GM12873 (cell line): Measurements from ENCODE around the gene SCARB1.

Experiments
- TF ChIP-seq, protein P1 (sequence below): IDR thresholded peaks from 2 replicates; pipeline ENCODE4 v1.5.1; 2012; ENCODE audit warnings: low read depth, mild to moderate bottlenecking, moderate library complexity, low read length, control low read depth; ENCODE audit not compliant: insufficient read depth; ENCODE audit errors: missing control alignments

Gene SCARB1

DNA sequence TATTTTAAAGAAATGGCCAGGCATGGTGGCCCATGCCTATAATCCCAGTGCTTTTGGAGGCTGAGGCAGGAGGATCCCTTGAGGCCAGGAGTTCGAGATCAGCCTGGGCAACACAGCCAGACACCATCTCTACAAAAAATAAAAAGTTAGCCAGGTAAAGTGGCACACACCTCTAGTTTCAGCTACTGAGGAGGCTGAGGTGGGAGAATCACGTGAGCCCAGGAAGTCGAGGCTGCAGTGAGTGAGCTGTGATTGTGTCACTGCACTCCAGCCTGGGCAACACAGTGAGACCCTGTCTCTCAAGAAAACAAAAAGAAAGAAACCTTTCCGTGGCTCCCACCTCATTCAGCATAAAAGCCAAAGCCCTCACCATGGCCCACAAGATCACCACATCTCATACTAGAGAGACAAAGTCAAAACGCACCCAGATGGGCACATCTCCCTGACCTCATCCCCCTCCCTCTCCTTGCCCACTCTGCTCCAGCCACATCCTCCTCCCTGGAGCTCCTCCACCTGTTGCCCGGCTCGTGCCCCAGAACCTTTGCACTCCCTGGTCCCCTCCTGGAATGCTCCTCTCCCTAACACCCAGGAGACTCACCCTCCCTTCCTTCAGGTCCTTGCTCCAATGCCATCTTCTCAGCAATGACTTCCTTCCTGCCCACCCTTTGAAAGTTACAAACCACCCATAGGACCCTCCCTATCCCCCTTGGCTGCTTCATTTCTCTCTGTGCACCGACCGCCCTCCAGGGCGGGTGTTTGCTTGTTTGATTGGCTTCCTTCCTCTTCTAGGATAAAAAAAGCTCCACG, 4.8 kb upstream of the SCARB1 start:
- TF ChIP-seq, protein P1, sequence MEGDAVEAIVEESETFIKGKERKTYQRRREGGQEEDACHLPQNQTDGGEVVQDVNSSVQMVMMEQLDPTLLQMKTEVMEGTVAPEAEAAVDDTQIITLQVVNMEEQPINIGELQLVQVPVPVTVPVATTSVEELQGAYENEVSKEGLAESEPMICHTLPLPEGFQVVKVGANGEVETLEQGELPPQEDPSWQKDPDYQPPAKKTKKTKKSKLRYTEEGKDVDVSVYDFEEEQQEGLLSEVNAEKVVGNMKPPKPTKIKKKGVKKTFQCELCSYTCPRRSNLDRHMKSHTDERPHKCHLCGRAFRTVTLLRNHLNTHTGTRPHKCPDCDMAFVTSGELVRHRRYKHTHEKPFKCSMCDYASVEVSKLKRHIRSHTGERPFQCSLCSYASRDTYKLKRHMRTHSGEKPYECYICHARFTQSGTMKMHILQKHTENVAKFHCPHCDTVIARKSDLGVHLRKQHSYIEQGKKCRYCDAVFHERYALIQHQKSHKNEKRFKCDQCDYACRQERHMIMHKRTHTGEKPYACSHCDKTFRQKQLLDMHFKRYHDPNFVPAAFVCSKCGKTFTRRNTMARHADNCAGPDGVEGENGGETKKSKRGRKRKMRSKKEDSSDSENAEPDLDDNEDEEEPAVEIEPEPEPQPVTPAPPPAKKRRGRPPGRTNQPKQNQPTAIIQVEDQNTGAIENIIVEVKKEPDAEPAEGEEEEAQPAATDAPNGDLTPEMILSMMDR: no peak

- TF ChIP-seq, protein P1: no peak
These were observed 3.8 kb upstream of the SCARB1 start for GRCh38 chr12:124867401-124867930.

- TF ChIP-seq, protein P1: no peak
These were observed 3.3 kb upstream of the SCARB1 start for GRCh38 chr12:124866883-124867400.

DNA sequence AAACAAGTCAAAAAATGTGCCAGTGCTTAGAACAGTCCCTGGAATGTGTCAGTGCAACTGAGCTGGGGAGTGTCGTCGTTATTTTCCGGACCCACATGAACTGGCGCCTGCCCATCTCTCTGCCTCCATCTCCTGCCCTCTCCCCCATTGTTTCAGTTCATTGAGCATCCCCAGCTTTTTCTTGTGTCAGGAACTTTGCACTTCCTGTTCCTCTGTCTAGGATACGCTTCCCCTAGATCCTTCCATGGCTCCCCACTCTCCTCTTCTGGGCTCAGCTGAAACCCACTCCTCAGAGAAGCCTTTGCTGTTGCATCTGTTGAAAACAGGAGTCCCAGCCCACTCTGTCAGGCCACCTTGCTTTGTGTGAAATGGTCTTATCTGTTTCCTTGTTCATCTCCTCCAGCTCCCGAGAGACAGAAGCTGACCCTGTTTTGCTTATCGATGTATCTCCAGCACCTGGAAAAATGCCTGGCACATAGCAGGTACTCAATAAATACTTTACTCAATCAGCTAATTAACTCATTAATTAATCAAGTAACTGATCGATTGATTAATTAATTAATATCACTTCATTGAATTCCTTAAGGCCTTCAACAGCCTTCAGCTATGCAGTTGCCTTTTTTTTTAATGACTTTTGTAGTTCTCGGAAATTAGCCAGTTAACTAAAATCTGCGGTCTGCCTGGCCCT, 2.7 kb upstream of the SCARB1 start:
- TF ChIP-seq, protein P1: no peak

DNA sequence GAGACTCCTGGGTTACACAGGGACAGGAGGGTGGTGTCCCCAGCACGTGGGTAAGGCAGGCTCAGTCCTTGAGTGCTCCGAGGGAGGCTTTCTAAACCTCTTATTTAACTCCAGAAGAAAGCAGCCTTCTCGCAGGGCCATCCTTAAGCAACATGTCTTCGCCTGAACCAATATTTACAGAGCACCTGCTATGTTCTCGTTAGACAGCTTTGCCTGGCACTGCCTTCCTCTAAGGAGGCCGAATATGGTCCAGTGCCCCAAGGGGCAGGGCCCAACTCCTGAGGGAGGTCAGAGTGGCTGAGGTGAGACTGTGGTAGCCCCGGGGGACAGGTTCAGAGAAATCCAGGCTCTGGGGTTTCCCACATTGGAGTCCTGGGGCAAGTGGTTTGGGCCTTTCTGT, 2.1 kb upstream of the SCARB1 start:
- TF ChIP-seq, protein P1: no peak

GRCh38 chr12:124864326-124864752, 675 bp upstream of the SCARB1 start:
- TF ChIP-seq, protein P1: no peak
